ENCODE results near the gene ARHGEF11. TPM values are rescaled to one million over a fixed set of nuclear protein-coding genes. Genes with fewer than 3 reads are reported as not detected.
"Not testable (repeated sequence)": the region's sequence is repeated elsewhere in the genome, so short reads cannot be mapped to it uniquely, and the experiment has no call there.

ARHGEF11 gene
- total RNA-seq, result 16.8 and 21.0 TPM in 2 replicates

- peak; percentile 78 to 90 for DNase-seq (ENCODE audit: low read depth in 2 of 2)
Measured at GRCh38 chr1:157045250-157046218, at the start of gene ARHGEF11. Gene ARHGEF11 (minus strand): TSS chr1:157045742. CDS start chr1:157044330, 1,412 bp downstream.

DNA sequence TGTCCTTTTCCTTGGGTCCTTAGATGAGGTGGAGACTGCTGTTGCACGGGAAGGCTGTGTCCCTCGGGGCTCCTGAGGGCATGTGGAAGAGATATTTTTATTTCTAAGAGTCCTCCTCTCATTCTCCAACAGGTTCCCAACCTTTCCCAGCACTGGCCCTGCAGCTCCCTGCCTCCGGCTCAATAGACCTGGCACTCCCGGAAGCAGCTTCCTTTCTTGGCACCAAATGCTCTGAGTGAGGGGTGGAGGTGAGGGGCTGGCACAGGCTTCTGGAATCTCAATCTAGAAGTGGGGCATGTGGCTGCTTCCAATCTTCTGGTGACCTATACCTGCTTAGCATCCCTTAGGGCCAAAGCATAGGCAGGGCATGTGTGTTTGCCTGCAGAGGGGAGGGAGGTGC lies 49.5 kb upstream of the ARHGEF11 start:
- no peak for DNase-seq (ENCODE audit: low read depth in 2 of 2)

GRCh38 chr1:157092831-157093230 lies 47.3 kb upstream of the ARHGEF11 start:
- DNase-seq (ENCODE audit: low read depth in 2 of 2), result no peak

- DNase-seq (ENCODE audit: low read depth in 2 of 2), result no peak
Measured at GRCh38 chr1:157091668-157092273, 46.2 kb upstream of the ARHGEF11 start.

DNA sequence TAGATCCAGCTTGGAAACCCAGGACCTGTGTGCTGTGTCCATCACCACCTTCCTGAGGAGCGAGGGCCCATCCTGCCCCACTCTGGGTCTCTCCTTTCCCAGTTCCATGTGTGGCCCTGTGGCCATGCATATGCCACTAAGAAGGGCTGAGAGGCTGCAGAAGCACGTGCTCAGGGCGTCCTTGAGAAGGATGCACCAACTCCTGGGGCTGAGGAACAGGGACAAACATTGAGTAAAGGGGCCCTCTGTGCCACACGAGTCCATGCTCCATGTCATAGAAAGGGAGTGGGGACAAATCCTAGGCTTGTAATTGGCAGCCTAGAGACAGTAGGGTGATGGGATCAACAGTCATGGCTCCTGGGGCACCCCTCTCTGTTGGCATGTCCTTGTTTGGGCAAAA lies 45.6 kb upstream of the ARHGEF11 start:
- DNase-seq (ENCODE audit: low read depth in 2 of 2), result no peak

GRCh38 chr1:157090771-157091170 lies 45.2 kb upstream of the ARHGEF11 start:
- no peak for DNase-seq (ENCODE audit: low read depth in 2 of 2)

DNA sequence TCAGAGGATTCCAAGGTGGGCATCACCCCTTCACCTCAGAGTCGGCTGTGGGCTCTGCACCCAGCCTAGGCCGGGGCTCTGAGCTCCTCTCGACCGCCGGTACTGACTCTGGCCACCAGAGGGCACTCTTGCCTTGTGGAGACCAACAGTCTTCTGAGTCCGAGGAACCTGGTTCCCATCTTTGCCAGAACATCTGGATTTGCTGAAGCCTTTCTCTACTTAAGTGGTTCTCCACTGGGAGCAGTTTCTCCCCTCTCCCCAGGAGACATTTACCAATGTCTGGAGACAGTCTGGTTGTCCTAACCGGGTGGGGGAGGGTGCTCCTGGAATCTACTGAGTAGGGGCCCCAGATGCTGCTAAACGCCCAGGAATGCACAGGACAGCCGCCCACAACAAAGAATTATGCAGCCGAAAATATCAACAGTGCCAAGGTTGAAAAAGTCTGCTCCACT lies 44.7 kb upstream of the ARHGEF11 start:
- DNase-seq (ENCODE audit: low read depth in 2 of 2), result peak; percentile 74 to 75

- no peak for DNase-seq (ENCODE audit: low read depth in 2 of 2)
Measured at GRCh38 chr1:157089789-157090188, 44.2 kb upstream of the ARHGEF11 start.

GRCh38 chr1:157088607-157089006 lies 43.1 kb upstream of the ARHGEF11 start:
- no peak for DNase-seq (ENCODE audit: low read depth in 2 of 2)

- DNase-seq (ENCODE audit: low read depth in 2 of 2), result no peak
Measured at GRCh38 chr1:157087030-157087429, 41.5 kb upstream of the ARHGEF11 start.

DNA sequence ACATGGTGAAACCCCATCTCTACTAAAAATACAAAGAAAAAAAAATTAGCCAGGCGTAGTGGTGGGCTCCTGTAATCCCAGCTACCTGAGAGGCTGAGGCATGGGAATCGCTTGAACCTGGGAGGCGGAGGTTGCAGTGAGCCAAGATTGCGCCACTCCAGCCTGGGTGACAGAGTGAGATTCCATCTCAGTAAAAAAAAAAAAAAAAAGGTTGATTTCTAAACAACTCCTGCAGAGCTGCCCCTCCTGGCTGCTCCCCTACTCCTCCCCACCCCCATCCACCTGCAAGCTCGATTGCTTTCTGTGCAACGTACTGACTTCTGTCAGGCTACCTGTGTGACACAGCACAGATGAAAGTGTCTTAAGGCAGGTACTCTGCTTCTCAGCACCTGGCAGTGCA lies 40.8 kb upstream of the ARHGEF11 start:
- no peak for DNase-seq (ENCODE audit: low read depth in 2 of 2)

- DNase-seq (ENCODE audit: low read depth in 2 of 2), result no peak
Measured at GRCh38 chr1:157085421-157085820, 39.9 kb upstream of the ARHGEF11 start.

DNA sequence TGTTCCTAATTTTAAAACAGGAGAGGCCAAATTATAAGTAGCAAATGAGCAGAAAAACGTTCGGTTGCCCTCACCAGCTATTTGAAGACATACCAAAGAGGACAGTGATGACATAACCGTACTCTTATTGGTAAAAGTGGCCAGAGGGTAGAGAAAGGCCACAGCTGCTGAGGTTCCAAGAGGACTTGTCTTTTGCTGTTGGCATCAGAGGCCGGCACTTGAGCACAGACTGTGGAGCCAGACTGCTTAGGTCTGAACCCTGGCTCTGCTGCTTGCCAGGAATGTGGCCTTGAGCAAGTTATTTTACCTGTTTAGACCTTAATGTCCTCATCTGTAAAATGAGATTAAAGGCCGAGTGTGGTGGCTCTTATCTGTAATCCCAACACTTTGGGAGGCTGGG lies 39.2 kb upstream of the ARHGEF11 start:
- DNase-seq (ENCODE audit: low read depth in 2 of 2), result no peak

GRCh38 chr1:157081707-157082106 lies 36.2 kb upstream of the ARHGEF11 start:
- peak in 1 of 2 donors; percentile 35 for DNase-seq (ENCODE audit: low read depth in 2 of 2)

DNA sequence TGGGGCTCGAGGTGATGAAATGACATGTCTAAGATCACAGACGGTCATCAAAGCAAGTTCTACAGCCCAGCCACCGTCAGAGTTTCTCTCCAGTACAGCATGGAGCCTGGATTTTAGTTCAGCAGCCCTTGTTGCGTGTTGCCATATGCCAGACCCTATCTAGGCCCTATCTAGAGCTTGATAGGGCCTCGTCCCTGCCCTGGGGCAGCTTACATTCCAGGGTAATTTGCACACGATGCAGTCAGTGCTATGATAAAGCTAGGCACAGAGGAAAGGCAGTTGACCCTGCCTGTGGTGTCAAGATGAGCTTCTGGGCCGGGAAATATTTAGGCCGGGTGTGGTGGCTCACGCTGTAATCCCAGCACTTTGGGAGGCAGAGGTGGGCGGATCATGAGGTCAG lies 35.2 kb upstream of the ARHGEF11 start:
- DNase-seq (ENCODE audit: low read depth in 2 of 2), result no peak

- DNase-seq (ENCODE audit: low read depth in 2 of 2), result no peak
Measured at GRCh38 chr1:157077394-157077793, 31.9 kb upstream of the ARHGEF11 start.

DNA sequence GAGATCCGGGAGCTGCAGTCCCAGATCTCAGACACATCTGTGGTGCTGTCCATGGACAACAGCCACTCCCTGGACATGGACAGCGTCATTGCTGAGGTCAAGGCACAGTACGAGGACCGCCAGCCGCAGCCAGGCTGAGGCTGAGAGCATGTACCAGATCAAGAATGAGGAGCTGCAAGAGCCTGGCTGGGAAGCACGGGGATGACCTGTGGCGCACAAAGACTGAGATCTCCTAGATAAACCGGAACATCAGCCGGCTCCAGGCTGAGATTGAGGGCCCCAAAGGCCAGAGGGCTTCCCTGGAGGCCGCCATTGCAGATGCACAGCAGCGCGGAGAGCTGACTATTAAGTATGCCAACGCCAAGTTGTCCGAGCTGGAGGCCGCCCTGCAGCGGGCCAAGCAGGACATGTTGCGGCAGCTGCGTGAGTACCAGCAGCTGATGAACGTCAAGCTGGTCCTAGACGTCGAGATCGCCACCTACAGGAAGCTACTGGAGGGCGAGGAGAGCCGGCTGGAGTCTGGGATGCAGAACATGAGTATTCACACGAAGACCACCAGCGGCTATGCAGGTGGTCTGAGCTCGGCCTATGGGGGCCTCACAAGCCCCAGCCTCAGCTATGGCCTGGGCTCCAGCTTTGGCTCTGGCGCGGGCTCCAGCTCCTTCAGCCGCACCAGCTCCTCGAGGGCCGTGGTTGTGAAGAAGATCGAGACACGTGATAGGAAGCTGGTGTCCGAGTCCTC lies 28.6 kb upstream of the ARHGEF11 start:
- DNase-seq (ENCODE audit: low read depth in 2 of 2), result peak; percentile 81 to 83

DNA sequence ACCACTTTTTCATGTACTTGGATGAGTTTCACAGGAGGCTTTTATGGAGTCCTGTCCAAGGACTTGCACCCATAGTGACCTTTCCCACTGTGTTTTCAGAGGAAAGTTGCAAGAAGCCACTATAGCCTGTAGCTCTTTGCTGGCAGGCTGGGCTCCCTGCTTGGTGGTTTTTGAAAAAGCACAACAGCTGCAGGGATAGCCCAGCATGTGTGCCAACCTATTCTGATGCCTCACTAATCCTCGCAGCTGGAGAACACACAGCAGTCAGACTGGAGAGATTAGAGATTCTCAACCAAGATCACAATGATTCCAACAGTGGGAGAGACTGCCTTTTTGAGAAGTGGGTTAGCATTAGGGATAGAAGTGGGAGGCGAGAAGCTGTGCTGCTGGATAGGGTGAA lies 24.1 kb upstream of the ARHGEF11 start:
- DNase-seq (ENCODE audit: low read depth in 2 of 2), result no peak

DNA sequence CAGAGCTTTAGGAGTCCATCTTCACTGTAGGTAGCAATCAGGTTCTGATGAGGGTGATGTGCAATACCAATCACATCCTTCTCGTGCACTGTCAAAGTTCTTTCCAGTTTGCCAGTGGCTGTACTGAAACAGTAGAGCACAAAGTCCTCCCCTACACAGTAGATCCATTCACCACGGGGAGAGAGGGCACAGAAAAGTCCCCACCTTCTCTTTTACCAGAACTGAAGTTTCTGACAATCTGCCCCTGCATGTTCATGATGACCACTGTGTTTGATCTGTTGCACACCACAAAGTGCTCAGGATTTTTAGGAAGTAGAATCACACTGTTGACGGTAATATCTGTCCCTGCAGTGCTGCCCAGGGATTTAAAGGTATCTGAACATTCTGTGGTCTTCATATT lies 13.7 kb upstream of the ARHGEF11 start:
- not testable (repeated sequence) for DNase-seq (ENCODE audit: low read depth in 2 of 2)

DNA sequence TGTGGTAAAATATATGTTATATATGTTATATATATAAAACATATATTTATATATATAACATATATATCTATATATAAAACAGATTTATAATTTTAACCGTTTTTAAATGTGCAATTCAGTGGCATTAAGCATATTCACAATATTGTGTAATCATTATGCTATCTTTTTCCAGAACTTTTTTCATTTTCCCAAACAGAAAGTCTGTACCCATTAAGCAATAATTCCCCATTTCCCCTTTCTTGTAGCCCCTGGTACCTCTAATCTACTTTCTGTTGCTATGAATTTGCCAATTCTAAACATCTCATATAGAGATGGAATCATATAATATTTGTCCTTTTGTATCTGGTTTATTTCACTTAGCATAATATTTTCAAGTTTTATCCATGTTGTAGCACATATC lies 10.7 kb upstream of the ARHGEF11 start:
- no peak for DNase-seq (ENCODE audit: low read depth in 2 of 2)

DNA sequence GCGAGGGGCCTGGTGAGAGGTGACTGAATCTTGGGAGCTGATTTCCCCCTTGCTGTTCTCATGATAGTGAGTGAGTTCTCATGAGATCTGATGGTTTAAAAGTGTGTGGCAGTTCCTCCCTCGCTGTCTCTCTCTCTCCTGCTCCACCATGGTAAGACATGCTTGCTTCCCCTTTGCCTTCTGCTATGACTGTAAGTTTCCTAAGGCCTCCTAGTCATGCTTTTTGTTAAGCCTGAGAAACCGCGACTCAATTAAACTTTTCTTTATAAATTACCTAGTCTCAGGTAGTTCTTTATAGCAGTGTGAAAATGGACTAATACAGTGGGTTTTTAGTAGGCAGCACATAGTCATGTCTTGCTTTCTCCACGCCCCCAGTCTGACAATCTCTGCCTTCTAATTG lies 10.2 kb upstream of the ARHGEF11 start:
- DNase-seq (ENCODE audit: low read depth in 2 of 2), result not testable (repeated sequence)

GRCh38 chr1:157050836-157051235 lies 5.3 kb upstream of the ARHGEF11 start:
- no peak for DNase-seq (ENCODE audit: low read depth in 2 of 2)

Data from lung microvascular endothelial cell (primary cell).